Measurements from ENCODE around the gene STMP1. TPM values are rescaled to one million over a fixed set of nuclear protein-coding genes. Genes with fewer than 3 reads are reported as not detected.

Gene STMP1
- total and polyA plus RNA-seq, 2 of the 8 experiments (the other 6 are each of a cell fraction or from before 2014, with no cell fraction given): 22.7 to 36.7 TPM

GRCh38 chr7:135710417-135711138, 48.3 kb downstream of the STMP1 start:
- Histone ChIP-seq H3K23ac (ENCODE audit: insufficient read length) (no peak overlapping the region), H3K27ac (ENCODE audit: low read depth, low read length) (no peak overlapping the region), H3K4ac (replicated peaks; ENCODE audit: insufficient read length, low read depth, low read length) (no peak overlapping the region), H3K4me3 (ENCODE audit: extremely low read depth in 1 of 4, insufficient read depth in 2 of 4, low read depth in 3 of 4, low read length in 4 of 4) (peak overlapping the region in 1 of 4 experiments; percentile 37; a peak in 1 of 8 replicates), H3K9me3 (ENCODE audit: insufficient read depth in 2 of 2, low read depth in 1 of 2, low read length in 1 of 2) (no peaks in the 10 kb centered on the region), H3K79me1 (ENCODE audit: low read depth, low read length) (0 out of 2 replicates have a peak, but pooled peaks cover 2% of the 10 kb centered on the region), H2BK20ac (ENCODE audit: low read length) (no peak overlapping the region), H3K36me3 (ENCODE audit: control insufficient read depth in 2 of 4, insufficient read depth in 4 of 4, low read length in 3 of 4) (no peaks in the 10 kb centered on the region), H3K9ac (replicated peaks in 1 of 4; ENCODE audit: extremely low read depth in 1 of 4, low read depth in 3 of 4, low read length in 3 of 4) (no peak overlapping the region), H2BK12ac (ENCODE audit: low read depth, low read length) (no peak overlapping the region), H3K27me3 (replicated peaks in 1 of 4; ENCODE audit: control insufficient read depth in 3 of 4, extremely low read depth in 1 of 4, insufficient read depth in 3 of 4, low read length in 3 of 4) (no peaks in the 10 kb centered on the region), H4K5ac (ENCODE audit: insufficient read length, low read depth, low read length) (no peak overlapping the region), H3K4me1 (replicated peaks in 1 of 4; ENCODE audit: control insufficient read depth in 3 of 4, insufficient read depth in 4 of 4, low read length in 3 of 4) (peaks cover 0 to 4% (median 2%) of the 10 kb centered on the region in 4 experiments; a peak in 1 of 7 replicates), H4K91ac (replicated peaks; ENCODE audit: insufficient read length, low read length) (no peak overlapping the region), H3K56ac (replicated peaks; ENCODE audit: insufficient read length, low read depth, low read length) (no peak overlapping the region), H2AK5ac (ENCODE audit: low read depth, low read length) (no peak overlapping the region), H2AFZ (ENCODE audit: low read length) (0 out of 2 replicates have a peak overlapping the region, but pooled peaks have one; percentile 54), H3K79me2 (ENCODE audit: control insufficient read depth in 1 of 2, insufficient read depth in 2 of 2, low read length in 2 of 2) (no peaks in the 10 kb centered on the region), H3K18ac (ENCODE audit: extremely low read depth, low read length) (no peak overlapping the region), H3K4me2 (ENCODE audit: insufficient read depth in 1 of 2, low read depth in 2 of 2, low read length in 2 of 2) (peak overlapping the region; percentile 7 to 49; a peak in 3 of 4 replicates), H3K23me2 (ENCODE audit: low read depth, low read length) (peaks cover 6% of the 10 kb centered on the region; the same call in 1 of the 2 replicates), H2BK15ac (ENCODE audit: low read length) (no peak overlapping the region), H4K20me1 (replicated peaks in 1 of 2; ENCODE audit: control insufficient read depth in 1 of 2, insufficient read depth in 2 of 2, low read length in 2 of 2) (peaks cover 0 to 5% of the 10 kb centered on the region in 2 experiments), H2BK5ac (ENCODE audit: low read depth, low read length) (no peak overlapping the region), H2BK120ac (replicated peaks; ENCODE audit: low read depth, low read length) (no peak overlapping the region), H3K14ac (ENCODE audit: insufficient read length) (no peak overlapping the region), H4K8ac (ENCODE audit: extremely low read depth, insufficient read depth, low read length) (no peak overlapping the region)
- DNase-seq (ENCODE audit: low read depth in 1 of 2, low spot score in 2 of 2) (peak in 1 of 2 experiments; percentile 73), FAIRE-seq (no peak)
- WGBS, 2 experiments (ENCODE audit: extremely low coverage in 1 of 2, insufficient coverage in 1 of 2, insufficient read length in 1 of 2, insufficient replicate concordance in 2 of 2, low coverage in 1 of 2, low lambda C conversion rate in 2 of 2, missing lambda C conversion rate in 1 of 2): 47% methylated on average over 8 of the region's 11 CpGs; no CpG with 5 or more reads in 1 of the 2 experiments
- POLR2A ChIA-PET (ENCODE audit: partially characterized antibody): interaction anchor here (0.8 to 2.0 kb wide), 5 partner anchors 9 to 570 kb away, joined by 3 to 4 read pairs (median 3); partner anchors contain the start of gene STMP1
- CTCF ChIA-PET (ENCODE audit: partially characterized antibody): interaction anchor here (0.6 to 14.4 kb wide), 35 partner anchors 12 to 497 kb away, joined by 3 to 133 read pairs (median 5); partner anchors contain the start of gene SLC13A4
- TF ChIP-seq TEAD4 (IDR thresholded peaks at IDR 0.05; ENCODE audit: low read depth, low read length): no peak
- peak; percentile 42 to 76 (median 45) for TF ChIP-seq CTCF (IDR thresholded peaks at IDR 0.05; ENCODE audit: control extremely low read depth in 1 of 3, insufficient read depth in 1 of 3, low read depth in 1 of 3, low read length in 3 of 3)

Data from H1 (cell line).